ENCODE measurements around the gene SKP2. TPM values are rescaled to one million over a fixed set of nuclear protein-coding genes. Genes with fewer than 3 reads are reported as not detected.

Gene SKP2
- total RNA-seq, 4 donors from 2014 or later = 10.3 to 41.5 (median 23.6) TPM

GRCh38 chr5:36205329-36205728 lies 53.4 kb downstream of the SKP2 start:
- no peak for DNase-seq
- 90% methylated on average over 2 of the region's 2 CpGs for WGBS, 2 donors
- no peaks in the 10 kb centered on the region for H3K9me3 ChIP-seq

GRCh38 chr5:36206913-36207312 lies 55.0 kb downstream of the SKP2 start:
- intact Hi-C loops (cut with DNase I) = no loop called here
- peaks cover 0 to 6% (median 0%) of the 10 kb centered on the region in 3 donors for H3K4me1 ChIP-seq
- no peak for TF ChIP-seq CTCF (IDR thresholded peaks at IDR 0.05)
- TF ChIP-seq POLR2A (IDR thresholded peaks at IDR 0.05) = no peak
- H3K36me3 ChIP-seq = peaks cover 0 to 67% (median 0%) of the 10 kb centered on the region in 3 donors
- no peaks in the 10 kb centered on the region for H3K9me3 ChIP-seq
- no peak overlapping the region for H3K4me3 ChIP-seq
- H3K27me3 ChIP-seq = no peaks in the 10 kb centered on the region
- no peak overlapping the region for H3K27ac ChIP-seq
- no peak for DNase-seq

More at GRCh38 chr5:36205329-36205728, 53.4 kb downstream of the SKP2 start:
- Histone ChIP-seq H3K36me3 (peaks cover 0 to 62% (median 0%) of the 10 kb centered on the region in 3 donors), H3K27ac (no peak overlapping the region), H3K4me3 (no peak overlapping the region), H3K4me1 (peaks cover 0 to 6% (median 0%) of the 10 kb centered on the region in 3 donors), H3K27me3 (no peaks in the 10 kb centered on the region)
- intact Hi-C loops (cut with DNase I) = no loop called here
- no peak for TF ChIP-seq POLR2A (IDR thresholded peaks at IDR 0.05)
- no peak for TF ChIP-seq CTCF (IDR thresholded peaks at IDR 0.05)

- no peak overlapping the region for H3K27ac ChIP-seq
- TF ChIP-seq POLR2A (IDR thresholded peaks at IDR 0.05) (no peak), CTCF (IDR thresholded peaks at IDR 0.05) (no peak)
- H3K36me3 ChIP-seq = peaks cover 0 to 63% (median 0%) of the 10 kb centered on the region in 3 donors
- intact Hi-C loops (cut with DNase I) = no loop called here
- no peaks in the 10 kb centered on the region for H3K9me3 ChIP-seq
- no peaks in the 10 kb centered on the region for H3K27me3 ChIP-seq
- WGBS, 2 donors = 92 to 95% methylated on average over 2 of the region's 2 CpGs
- DNase-seq = no peak
- H3K4me3 ChIP-seq = no peak overlapping the region
- H3K4me1 ChIP-seq = no peaks in the 10 kb centered on the region
Observed at GRCh38 chr5:36208786-36209185, 56.9 kb downstream of the SKP2 start.

- intact Hi-C loops (cut with DNase I) = no loop called here
- Histone ChIP-seq H3K4me1 (no peaks in the 10 kb centered on the region), H3K9me3 (no peaks in the 10 kb centered on the region), H3K36me3 (peaks cover 0 to 67% (median 0%) of the 10 kb centered on the region in 3 donors), H3K27me3 (no peaks in the 10 kb centered on the region), H3K4me3 (no peak overlapping the region), H3K27ac (no peak overlapping the region)
- TF ChIP-seq POLR2A (IDR thresholded peaks at IDR 0.05) (no peak), CTCF (IDR thresholded peaks at IDR 0.05) (no peak)
- 55 to 65% methylated on average over 3 of the region's 3 CpGs for WGBS, 2 donors
- no peak for DNase-seq
Observed at GRCh38 chr5:36209664-36210063, 57.8 kb downstream of the SKP2 start.

- Histone ChIP-seq H3K9me3 (no peaks in the 10 kb centered on the region), H3K27me3 (no peaks in the 10 kb centered on the region), H3K27ac (no peak overlapping the region), H3K36me3 (peaks cover 0 to 81% (median 0%) of the 10 kb centered on the region in 3 donors), H3K4me1 (no peaks in the 10 kb centered on the region), H3K4me3 (no peak overlapping the region)
- DNase-seq = no peak
- intact Hi-C loops (cut with DNase I) = no loop called here
- 89 to 94% methylated on average over 3 of the region's 3 CpGs for WGBS, 2 donors
- no peak for TF ChIP-seq POLR2A (IDR thresholded peaks at IDR 0.05)
- no peak for TF ChIP-seq CTCF (IDR thresholded peaks at IDR 0.05)
Observed at GRCh38 chr5:36214436-36214835, 62.5 kb downstream of the SKP2 start.
